ENCODE results near the gene TRIM7. TPM values are rescaled to one million over a fixed set of nuclear protein-coding genes. Genes with fewer than 3 reads are reported as not detected.

Gene TRIM7
- total and polyA plus RNA-seq, 9 of the 15 experiments (the other 6 are each of a cell fraction or from before 2014, with no cell fraction given), result 2.6 to 14.9 (median 8.9) TPM

DNA sequence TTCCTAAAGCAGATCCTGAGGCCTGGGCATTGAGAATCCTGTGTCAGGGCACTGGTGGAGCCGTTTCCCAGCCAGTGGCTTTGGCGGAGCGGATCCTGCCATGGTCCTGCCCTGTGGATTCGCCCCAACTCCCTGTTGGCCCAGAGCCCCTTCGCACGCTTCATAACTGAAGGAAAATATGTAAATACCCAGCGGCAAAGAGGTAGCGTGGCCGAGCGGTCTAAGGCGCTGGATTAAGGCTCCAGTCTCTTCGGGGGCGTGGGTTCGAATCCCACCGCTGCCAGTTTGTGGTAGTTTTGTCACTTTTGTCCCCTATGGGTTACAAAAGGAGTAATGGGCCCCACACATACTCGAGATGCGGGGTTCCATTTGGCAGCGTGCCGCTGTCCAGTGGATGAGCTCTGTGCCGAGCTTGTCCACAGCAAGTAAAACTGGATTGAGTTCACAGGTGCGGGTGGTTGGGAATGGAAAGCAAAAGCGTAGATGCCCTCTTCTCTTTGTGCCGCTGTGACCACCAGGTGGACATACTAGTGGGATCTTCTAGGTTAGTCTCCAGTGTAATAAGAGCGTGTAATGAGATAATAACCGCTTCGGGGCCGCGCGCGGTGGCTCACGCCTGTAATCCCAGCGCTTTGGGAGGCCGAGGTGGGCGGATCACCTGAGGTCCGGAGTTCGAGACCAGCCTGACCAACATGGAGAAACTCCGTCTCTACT lies 17.3 kb downstream of the TRIM7 start (continued):
- TF ChIP-seq RFX5 (IDR thresholded peaks at IDR 0.05; ENCODE audit: low read depth, low read length) (peak; percentile 70; the same call in 1 of the 2 replicates), ELF4 (CRISPR knock-in tag; IDR thresholded peaks at IDR 0.05) (no peak), SRSF3 (IDR thresholded peaks at IDR 0.05; ENCODE audit: insufficient read depth, low read length) (no peak), RCOR1 (IDR thresholded peaks at IDR 0.05; ENCODE audit: borderline replicate concordance in 1 of 2, low read depth in 2 of 2, low read length in 2 of 2) (peak in 1 of 2 experiments; percentile 19; a peak in 1 of 4 replicates), CBX5 (IDR thresholded peaks at IDR 0.05; ENCODE audit: borderline replicate concordance, low read depth) (no peak), ZNF263 (CRISPR knock-in tag; IDR thresholded peaks at IDR 0.05; ENCODE audit: borderline replicate concordance) (peak; percentile 48; the same call in 1 of the 2 replicates), ZBTB33 (CRISPR knock-in tag; IDR thresholded peaks at IDR 0.05) (peak; percentile 61), BCOR (IDR thresholded peaks at IDR 0.05) (0 out of 2 replicates have a peak, but pooled peaks have one; percentile 3), NFATC3 (IDR thresholded peaks at IDR 0.05) (no peak), BRCA1 (IDR thresholded peaks at IDR 0.05) (no peak), BRCA1 (CRISPR knock-in tag; IDR thresholded peaks at IDR 0.05) (no peak), HMGXB4 (CRISPR knock-in tag; IDR thresholded peaks at IDR 0.05) (peak; percentile 81), THAP7 (CRISPR knock-in tag; IDR thresholded peaks at IDR 0.05) (no peak), ZNF280A (IDR thresholded peaks at IDR 0.05; ENCODE audit: low read depth, partially characterized antibody) (no peak), ZNF347 (CRISPR knock-in tag; IDR thresholded peaks at IDR 0.05; ENCODE audit: low read depth) (no peak)
- TF ChIP-seq, protein P1, sequence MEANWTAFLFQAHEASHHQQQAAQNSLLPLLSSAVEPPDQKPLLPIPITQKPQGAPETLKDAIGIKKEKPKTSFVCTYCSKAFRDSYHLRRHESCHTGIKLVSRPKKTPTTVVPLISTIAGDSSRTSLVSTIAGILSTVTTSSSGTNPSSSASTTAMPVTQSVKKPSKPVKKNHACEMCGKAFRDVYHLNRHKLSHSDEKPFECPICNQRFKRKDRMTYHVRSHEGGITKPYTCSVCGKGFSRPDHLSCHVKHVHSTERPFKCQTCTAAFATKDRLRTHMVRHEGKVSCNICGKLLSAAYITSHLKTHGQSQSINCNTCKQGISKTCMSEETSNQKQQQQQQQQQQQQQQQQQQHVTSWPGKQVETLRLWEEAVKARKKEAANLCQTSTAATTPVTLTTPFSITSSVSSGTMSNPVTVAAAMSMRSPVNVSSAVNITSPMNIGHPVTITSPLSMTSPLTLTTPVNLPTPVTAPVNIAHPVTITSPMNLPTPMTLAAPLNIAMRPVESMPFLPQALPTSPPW (CRISPR knock-in tag; IDR thresholded peaks at IDR 0.05), result no peak; the same call in none of the 2 replicates
- TF ChIP-seq, protein P2, sequence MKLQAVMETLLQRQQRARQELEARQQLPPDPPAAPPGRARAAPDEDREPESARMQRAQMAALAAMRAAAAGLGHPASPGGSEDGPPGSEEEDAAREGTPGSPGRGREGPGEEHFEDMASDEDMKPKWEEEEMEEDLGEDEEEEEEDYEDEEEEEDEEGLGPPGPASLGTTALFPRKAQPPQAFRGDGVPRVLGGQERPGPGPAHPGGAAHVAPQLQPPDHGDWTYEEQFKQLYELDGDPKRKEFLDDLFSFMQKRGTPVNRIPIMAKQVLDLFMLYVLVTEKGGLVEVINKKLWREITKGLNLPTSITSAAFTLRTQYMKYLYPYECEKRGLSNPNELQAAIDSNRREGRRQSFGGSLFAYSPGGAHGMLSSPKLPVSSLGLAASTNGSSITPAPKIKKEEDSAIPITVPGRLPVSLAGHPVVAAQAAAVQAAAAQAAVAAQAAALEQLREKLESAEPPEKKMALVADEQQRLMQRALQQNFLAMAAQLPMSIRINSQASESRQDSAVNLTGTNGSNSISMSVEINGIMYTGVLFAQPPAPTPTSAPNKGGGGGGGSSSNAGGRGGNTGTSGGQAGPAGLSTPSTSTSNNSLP (IDR thresholded peaks at IDR 0.05; ENCODE audit: borderline replicate concordance, low read depth, low read length), result no peak
